ENCODE data around the gene ADIPOQ. TPM values are rescaled to one million over a fixed set of nuclear protein-coding genes. Genes with fewer than 3 reads are reported as not detected.
"Not testable (repeated sequence)": the region's sequence is repeated elsewhere in the genome, so short reads cannot be mapped to it uniquely, and the experiment has no call there.

Gene ADIPOQ
- total RNA-seq, 2 experiments from 2014 or later: not detected

DNA sequence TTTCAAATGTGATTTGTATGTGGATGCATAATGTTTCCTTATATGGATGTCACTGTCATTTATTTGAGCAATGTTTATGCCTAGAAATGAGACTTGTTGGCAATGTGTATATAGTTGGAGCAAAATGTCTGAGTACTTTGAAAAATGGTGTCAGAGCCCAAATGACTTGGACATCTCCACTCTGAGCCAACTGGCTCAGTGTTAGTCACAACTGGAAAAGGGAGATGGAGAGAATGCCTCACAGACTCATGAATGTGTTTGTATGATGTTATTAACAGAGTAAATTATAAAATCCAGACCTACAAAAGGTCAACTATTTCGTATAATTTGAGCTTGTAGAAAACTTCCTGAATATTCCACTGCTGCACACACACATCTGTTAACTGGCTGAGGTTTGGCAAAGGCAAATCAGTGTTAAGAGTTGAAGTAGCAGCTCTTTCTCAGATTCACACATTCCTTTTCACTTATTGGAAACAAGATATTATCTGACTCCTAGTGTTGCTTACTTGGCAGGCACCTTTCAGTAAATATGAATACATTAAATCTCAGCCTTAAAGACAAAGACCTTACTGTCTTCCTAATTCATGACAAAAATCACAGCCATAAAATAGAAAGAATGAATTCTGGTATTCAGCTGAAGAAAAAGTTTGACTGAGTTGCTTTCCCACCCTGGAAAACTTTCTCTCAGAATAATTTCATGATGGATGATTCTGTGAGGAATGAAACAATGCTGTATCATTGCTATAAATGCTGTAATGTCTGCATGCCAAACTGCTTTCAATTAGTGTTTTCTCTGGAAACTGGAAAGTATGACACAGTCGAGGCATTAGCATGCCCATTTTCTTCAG, 27.0 kb downstream of the ADIPOQ start:
- H3K4me3 Mint-ChIP-seq: no peak overlapping the region
- POLR2A ChIA-PET: interaction anchor here (0.7 to 1.0 kb wide), 2 partner anchors 36 to 62 kb away, joined by 3 to 4 read pairs; no protein-coding TSS in a partner anchor
- intact Hi-C loops (cut with DNase I, micrococcal nuclease): no loop called here

DNA sequence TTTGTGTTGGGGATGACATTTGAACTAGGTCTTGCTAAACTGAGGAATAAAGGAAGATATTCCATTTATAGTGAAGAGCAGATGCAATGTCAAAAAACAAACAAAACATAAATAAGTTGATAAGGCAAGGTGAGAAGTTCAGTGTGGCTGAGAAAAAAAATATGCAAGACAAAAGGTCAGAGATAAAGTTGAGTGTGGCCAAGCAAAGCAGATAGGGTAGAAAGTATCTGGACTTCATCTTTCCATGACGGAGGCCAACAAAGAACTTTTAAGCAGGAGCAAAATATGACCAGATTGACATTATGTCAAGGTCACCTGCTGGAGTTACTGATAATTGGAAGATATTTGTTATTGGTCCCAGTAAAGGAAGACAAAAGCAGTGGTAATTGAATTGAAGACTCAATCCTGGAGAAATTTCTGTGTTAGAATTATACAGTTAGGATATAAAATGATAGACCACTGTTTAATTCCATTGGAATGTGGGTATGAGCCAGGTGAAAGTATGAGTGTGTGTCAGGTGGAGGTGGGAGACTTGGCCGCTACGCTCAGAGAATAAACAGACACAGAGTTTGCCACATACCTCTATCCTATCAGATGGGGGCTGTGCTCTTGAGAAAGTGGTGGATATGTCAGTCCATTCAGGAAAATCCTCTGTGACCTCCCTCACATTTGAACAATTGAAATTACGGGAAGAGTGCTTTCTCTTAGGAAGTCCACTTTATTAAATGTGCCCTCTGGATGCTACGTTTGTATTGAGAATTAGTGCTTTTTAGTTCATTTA, 28.1 kb downstream of the ADIPOQ start:
- Histone ChIP-seq H3K27ac (ENCODE audit: low read depth in 1 of 2, low read length in 2 of 2) (no peak overlapping the region), H3K9me3 (ENCODE audit: control insufficient read depth in 1 of 2, insufficient read depth in 1 of 2, low read length in 2 of 2) (no peaks in the 10 kb centered on the region), H3K4me1 (ENCODE audit: insufficient read depth, low read length) (peaks cover 11% of the 10 kb centered on the region), H3K27me3 (ENCODE audit: control insufficient read depth in 1 of 2, insufficient read depth in 2 of 2, low read length in 2 of 2) (no peaks in the 10 kb centered on the region), H3K4me3 (ENCODE audit: low read length) (no peak overlapping the region), H3K36me3 (ENCODE audit: insufficient read depth, low read length) (no peaks in the 10 kb centered on the region)
- Mint-ChIP-seq H3K27ac (peak overlapping the region; percentile 83), H3K9me3 (no peaks in the 10 kb centered on the region), H3K4me3 (peak overlapping the region; percentile 27), H3K36me3 (ENCODE audit: low read depth) (no peaks in the 10 kb centered on the region), H3K27me3 (no peaks in the 10 kb centered on the region), H3K4me1 (ENCODE audit: low read depth) (peaks cover 21% of the 10 kb centered on the region)
- intact Hi-C loops (cut with DNase I, micrococcal nuclease): no loop called here
- CTCF ChIA-PET: no interaction called here
- DNase-seq: no peak
- POLR2A ChIA-PET: interaction anchor here (1.0 to 1.7 kb wide), 4 partner anchors 9 to 86 kb away, joined by 3 to 6 read pairs (median 4); no protein-coding TSS in a partner anchor
- ATAC-seq (ENCODE audit: poor library complexity): no peak
- TF ChIP-seq CTCF (IDR thresholded peaks at IDR 0.05): no peak

More for the DNA sequence above, 27.0 kb downstream of the ADIPOQ start:
- no peak for TF ChIP-seq CTCF (IDR thresholded peaks at IDR 0.05)
- H3K27ac ChIP-seq (ENCODE audit: low read depth in 1 of 2, low read length in 2 of 2): no peak overlapping the region
- no peaks in the 10 kb centered on the region for H3K9me3 ChIP-seq (ENCODE audit: control insufficient read depth in 1 of 2, insufficient read depth in 1 of 2, low read length in 2 of 2)
- no peaks in the 10 kb centered on the region for H3K27me3 Mint-ChIP-seq
- peaks cover 21% of the 10 kb centered on the region for H3K4me1 Mint-ChIP-seq (ENCODE audit: low read depth)
- CTCF ChIA-PET: no interaction called here
- no peak overlapping the region for H3K4me3 ChIP-seq (ENCODE audit: low read length)
- H3K9me3 Mint-ChIP-seq: no peaks in the 10 kb centered on the region
- no peak for DNase-seq
- H3K36me3 ChIP-seq (ENCODE audit: insufficient read depth, low read length): no peaks in the 10 kb centered on the region
- H3K27me3 ChIP-seq (ENCODE audit: control insufficient read depth in 1 of 2, insufficient read depth in 2 of 2, low read length in 2 of 2): no peaks in the 10 kb centered on the region
- H3K36me3 Mint-ChIP-seq (ENCODE audit: low read depth): no peaks in the 10 kb centered on the region
- no peak overlapping the region for H3K27ac Mint-ChIP-seq
- H3K4me1 ChIP-seq (ENCODE audit: insufficient read depth, low read length): peaks cover 11% of the 10 kb centered on the region
- no peak for ATAC-seq (ENCODE audit: poor library complexity)

DNA sequence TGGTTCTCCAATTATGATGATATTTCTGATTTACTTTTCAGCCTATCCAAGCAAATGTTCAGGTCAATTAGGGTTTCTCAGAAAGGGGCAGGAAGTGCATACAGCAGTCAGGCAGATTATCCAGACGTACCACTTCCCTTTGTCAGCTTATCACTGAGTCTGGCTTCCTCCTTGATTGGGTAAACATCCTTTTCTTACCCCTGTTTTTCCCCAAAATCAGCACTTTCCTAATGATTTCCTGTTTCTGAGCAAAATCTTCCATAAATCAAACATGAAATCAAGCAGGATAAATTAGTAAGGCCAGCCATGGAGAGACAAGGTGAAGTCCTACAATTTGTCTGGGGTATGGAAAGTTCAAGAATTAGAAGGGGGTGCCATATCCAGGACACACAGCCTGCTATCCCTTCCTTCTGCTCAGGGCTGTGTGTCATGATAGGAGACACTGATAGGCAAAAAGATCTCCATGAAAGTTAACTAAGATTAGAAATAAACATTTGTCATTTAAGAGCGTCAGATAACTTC, 29.0 kb downstream of the ADIPOQ start:
- Mint-ChIP-seq H3K4me3 (peak overlapping the region; percentile 27), H3K9me3 (no peaks in the 10 kb centered on the region), H3K27ac (peak overlapping the region; percentile 83), H3K36me3 (ENCODE audit: low read depth) (no peaks in the 10 kb centered on the region), H3K4me1 (ENCODE audit: low read depth) (peaks cover 21% of the 10 kb centered on the region), H3K27me3 (no peaks in the 10 kb centered on the region)
- H3K27me3 ChIP-seq (ENCODE audit: control insufficient read depth in 1 of 2, insufficient read depth in 2 of 2, low read length in 2 of 2): no peaks in the 10 kb centered on the region
- no peak overlapping the region for H3K4me3 ChIP-seq (ENCODE audit: low read length)
- H3K27ac ChIP-seq (ENCODE audit: low read depth in 1 of 2, low read length in 2 of 2): no peak overlapping the region
- TF ChIP-seq CTCF (IDR thresholded peaks at IDR 0.05): no peak
- ChIA-PET POLR2A (interaction anchor here (0.6 to 1.7 kb wide), 5 partner anchors 10 to 87 kb away, joined by 3 to 6 read pairs (median 3); no protein-coding TSS in a partner anchor), CTCF (no interaction called here)
- peak; percentile 72 for ATAC-seq (ENCODE audit: poor library complexity)
- no peaks in the 10 kb centered on the region for H3K9me3 ChIP-seq (ENCODE audit: control insufficient read depth in 1 of 2, insufficient read depth in 1 of 2, low read length in 2 of 2)
- intact Hi-C loops (cut with DNase I, micrococcal nuclease): no loop called here
- no peaks in the 10 kb centered on the region for H3K36me3 ChIP-seq (ENCODE audit: insufficient read depth, low read length)
- peaks cover 11% of the 10 kb centered on the region for H3K4me1 ChIP-seq (ENCODE audit: insufficient read depth, low read length)
- DNase-seq: peak in 3 of 14 experiments; percentile 20 to 53 (median 21)

DNA sequence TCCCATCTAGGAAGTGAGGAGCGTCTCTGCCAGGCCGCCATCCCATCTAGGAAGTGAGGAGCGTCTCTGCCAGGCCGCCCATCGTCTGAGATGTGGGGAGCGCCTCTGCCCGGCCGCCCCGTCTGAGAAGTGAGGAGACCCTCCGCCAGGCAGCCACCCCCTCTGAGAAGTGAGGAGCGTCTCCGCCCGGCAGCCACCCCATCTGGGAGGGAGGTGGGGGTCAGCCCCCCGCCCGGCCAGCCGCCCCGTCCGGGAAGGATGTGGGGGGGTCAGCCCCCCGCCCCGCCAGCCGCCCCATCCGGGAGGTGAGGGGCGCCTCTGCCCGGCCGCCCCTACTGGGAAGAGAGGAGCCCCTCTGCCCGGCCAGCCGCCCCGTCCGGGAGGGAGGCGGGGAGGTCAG, 31.3 kb downstream of the ADIPOQ start:
- H3K27me3 Mint-ChIP-seq; POLR2A ChIA-PET; H3K36me3 ChIP-seq (ENCODE audit: insufficient read depth, low read length); H3K9me3 Mint-ChIP-seq; H3K27me3 ChIP-seq (ENCODE audit: control insufficient read depth in 1 of 2, insufficient read depth in 2 of 2, low read length in 2 of 2); H3K9me3 ChIP-seq (ENCODE audit: control insufficient read depth in 1 of 2, insufficient read depth in 1 of 2, low read length in 2 of 2); H3K4me3 ChIP-seq (ENCODE audit: low read length); H3K27ac Mint-ChIP-seq; CTCF ChIA-PET; ATAC-seq (ENCODE audit: poor library complexity); DNase-seq; H3K4me3 Mint-ChIP-seq; H3K36me3 Mint-ChIP-seq (ENCODE audit: low read depth); intact Hi-C loops (cut with DNase I, micrococcal nuclease); H3K27ac ChIP-seq (ENCODE audit: low read depth in 1 of 2, low read length in 2 of 2): not testable (repeated sequence)
- H3K4me1 ChIP-seq (ENCODE audit: insufficient read depth, low read length): peaks cover 11% of the 10 kb centered on the region
- peaks cover 21% of the 10 kb centered on the region for H3K4me1 Mint-ChIP-seq (ENCODE audit: low read depth)

Data from CD4-positive, alpha-beta T cell (primary cell).